Nucleus accumbens (tissue), 56 donors: ENCODE data around the gene TMEM178A.

Experiments used
- DNase-seq, 56 donors: peaks; one replicate each; lab custom pipeline; 2025; lab: John Stamatoyannopoulos, UW

Gene TMEM178A

DNA sequence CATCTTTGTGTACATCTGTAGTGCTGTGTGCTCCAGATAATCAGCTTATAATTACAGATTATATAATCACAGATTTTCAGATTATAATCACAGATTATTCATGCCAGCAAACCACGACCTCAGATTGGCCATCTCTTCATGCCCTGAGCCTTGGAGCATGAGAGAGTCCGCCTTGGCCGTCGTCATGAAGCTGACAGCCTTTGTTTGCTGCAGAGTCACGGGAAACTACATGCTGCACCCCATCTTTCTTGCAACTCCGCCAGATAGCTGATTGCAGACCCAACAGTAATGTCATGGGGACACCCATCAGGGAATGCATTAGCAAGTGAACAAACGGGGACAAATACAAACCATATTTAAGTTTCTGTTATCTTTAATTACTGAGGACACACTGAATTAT, 7.3 kb downstream of the TMEM178A start:
- no peak for DNase-seq

DNA sequence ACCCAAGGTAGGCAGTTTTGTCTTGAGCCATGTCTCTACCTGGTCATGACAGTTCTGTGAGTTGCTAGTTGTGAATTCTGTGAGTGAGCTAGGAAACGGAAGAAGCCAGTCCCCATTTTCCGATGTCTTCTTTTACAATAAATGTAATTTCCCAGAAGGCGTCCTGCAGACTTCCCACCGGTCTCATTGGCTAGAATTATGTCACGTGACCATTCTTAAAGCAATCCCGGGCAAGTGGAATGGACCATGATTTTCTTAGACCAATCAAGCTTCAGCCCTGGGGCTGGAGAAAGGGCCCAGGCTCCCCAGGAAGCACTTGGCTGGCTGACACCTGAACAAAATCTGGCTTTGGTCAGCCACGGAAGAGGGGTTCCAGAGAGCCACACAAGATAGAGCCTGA, 10.6 kb downstream of the TMEM178A start:
- DNase-seq, result no peak

DNA sequence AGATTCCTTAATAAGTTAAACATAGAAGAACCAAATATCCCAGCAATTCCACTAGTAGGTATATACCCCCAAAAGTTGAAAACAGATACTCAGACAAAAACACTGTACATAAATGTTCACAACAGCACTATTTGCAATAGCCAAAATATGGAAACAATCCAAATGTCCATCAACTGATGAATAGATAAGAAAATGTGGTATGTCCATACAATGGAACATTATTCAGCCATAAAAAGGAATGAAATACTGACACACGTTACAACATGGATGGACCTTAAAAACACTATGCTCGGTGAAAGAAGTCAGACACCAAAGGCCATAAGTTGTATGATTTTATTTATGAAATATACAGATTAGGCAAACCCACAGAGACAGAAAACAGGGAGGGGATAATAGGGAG, 12.5 kb downstream of the TMEM178A start:
- DNase-seq, result no peak

GRCh38 chr2:39679805-39680204, 14.1 kb downstream of the TMEM178A start:
- DNase-seq, result no peak

DNA sequence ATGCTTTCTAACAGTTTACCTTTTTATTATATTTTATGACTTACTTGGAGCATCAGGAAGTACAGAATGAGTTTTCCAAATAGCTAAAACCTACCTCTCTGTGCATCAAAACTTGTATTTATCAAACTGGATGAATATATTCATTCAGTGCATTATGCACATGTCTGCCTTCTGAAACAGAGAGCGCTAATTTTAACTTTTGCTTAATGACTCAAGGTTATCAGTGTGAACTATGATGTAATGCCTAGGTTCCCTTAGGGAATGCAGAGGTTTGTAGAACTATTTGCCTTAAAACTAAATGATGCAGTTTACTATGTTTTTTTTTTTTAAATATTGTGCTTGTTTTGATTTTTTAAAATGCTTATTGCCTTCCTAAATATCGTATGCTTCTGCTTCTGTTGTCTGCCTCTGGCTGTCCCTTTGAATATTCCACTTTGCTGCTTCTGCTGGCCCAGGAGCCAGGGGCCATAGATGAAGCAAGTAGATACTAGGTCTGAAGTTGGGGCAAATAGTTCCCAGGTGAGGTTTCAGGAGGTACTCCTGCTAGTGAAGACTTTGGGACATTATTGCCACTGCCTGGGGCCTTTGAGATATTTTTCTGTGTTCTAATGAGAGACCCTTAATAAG, 16.5 kb downstream of the TMEM178A start:
- DNase-seq, result no peak

DNA sequence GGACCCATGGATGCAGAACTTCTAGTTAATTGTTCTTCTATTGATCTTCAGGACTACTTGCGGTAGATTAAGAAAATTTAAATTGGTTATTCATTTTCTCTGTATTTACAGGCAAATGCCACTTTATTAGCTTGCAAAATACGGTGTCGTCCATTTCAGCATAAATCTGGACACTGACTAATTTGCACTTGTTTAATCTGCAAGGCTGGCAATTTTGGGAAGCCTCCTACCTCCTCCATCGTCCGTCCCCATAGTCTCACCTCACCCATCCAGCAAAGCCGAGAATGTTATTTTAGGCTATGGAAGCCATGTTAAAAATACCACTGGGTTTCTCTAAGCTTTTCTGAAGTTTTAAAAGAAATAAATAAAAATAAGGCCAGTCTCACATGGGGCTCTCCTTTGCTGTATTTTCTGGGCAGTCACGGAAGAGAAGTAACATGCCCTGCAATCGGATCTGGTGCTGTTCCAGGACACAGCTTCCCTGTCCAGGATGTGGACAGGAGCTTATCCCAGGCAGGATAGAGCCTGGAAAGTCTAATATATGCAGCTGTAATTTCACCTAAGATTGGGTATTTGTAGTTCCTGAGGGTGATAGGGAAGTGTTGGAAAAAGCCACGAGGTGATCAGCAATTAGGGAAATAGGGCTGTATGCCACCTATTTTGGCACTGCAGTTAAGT, 17.4 kb downstream of the TMEM178A start:
- no peak for DNase-seq

- DNase-seq, result no peak
Observed at GRCh38 chr2:39684464-39684863, 18.7 kb downstream of the TMEM178A start.

GRCh38 chr2:39685126-39685525, 19.4 kb downstream of the TMEM178A start:
- no peak for DNase-seq

DNA sequence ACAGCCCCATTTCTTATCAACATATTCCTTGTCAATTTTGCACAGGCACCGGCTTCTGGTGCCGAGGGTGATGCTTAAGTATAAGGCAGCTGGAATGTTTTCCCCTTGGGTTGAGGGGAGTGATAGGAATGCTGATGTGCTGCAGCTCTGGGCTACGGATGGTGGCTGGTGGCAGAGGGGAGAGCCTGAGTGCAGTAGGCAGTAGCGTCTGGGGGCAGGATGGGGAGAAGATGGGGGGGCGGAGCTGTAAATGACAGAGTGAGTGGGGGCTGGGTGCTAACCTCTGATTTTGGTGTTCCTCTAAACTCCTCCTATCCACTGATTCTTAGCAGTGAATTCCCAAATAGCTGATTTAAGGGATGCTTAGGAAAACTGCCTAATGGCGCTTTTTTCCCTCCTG, 20.7 kb downstream of the TMEM178A start:
- DNase-seq, result peak in 9 of 56 donors; percentile 14 to 39 (median 27)

GRCh38 chr2:39688181-39688580, 22.5 kb downstream of the TMEM178A start:
- DNase-seq, result no peak

DNA sequence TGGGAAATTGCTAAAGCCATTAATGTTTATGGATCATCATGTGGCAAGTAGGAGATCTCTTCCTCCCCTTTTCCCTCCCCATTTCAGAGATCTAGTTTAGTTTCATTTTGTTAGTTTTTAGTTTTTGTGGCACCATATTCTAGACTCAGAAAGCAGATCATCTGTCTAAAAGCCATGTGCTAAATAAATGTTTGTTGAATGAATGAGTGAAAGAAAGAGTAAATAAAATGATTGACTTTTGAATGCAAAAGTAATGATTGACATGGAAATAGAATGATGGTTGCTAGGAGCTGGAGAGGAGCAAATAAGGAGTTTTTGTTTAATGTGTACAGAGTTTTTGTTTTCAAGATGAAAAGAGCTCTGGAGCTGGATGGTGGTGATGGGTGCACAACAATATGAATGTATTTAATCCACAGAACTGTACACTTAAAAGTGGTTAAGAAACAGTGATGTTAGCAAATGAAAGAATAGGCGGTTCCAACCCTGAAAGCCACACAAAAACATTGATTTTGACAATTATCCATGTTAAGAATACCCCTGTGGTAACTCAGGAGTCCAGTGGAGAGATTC, 23.6 kb downstream of the TMEM178A start:
- no peak for DNase-seq

GRCh38 chr2:39689876-39690275, 24.2 kb downstream of the TMEM178A start:
- DNase-seq, result no peak

GRCh38 chr2:39693245-39693644, 27.5 kb downstream of the TMEM178A start:
- DNase-seq, result no peak

- DNase-seq, result no peak
Observed at GRCh38 chr2:39696101-39696553, 30.4 kb downstream of the TMEM178A start.

GRCh38 chr2:39696838-39697237, 31.1 kb downstream of the TMEM178A start:
- peak in 2 of 56 donors; percentile 2 to 13 for DNase-seq

GRCh38 chr2:39697454-39697853, 31.7 kb downstream of the TMEM178A start:
- peak in 6 of 56 donors; percentile 4 to 30 (median 16) for DNase-seq

- DNase-seq, result no peak
Observed at GRCh38 chr2:39701137-39701536, 35.4 kb downstream of the TMEM178A start.

GRCh38 chr2:39703181-39703872, 37.6 kb downstream of the TMEM178A start:
- no peak for DNase-seq

GRCh38 chr2:39704540-39704939, 38.8 kb downstream of the TMEM178A start:
- DNase-seq, result no peak

DNA sequence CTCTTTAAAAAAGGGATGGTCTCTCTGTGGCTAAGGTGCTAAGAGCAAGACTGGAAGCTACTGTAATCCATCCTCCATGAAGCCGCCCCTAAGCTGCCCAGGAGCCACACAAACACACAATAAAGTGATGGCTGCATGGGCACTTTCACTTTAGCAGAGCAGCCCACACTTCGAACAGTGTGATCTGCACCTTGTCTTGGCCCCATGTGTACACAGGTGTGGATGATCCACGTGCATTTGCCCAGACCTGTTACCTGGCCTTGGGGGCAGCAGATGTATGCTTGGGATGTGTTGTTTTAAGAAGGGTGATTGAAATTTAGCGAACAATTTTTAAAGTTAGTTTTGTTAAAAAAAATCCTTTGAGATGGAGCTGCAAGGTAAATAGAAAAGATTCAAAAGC, 39.9 kb downstream of the TMEM178A start:
- no peak for DNase-seq

GRCh38 chr2:39706312-39706711, 40.6 kb downstream of the TMEM178A start:
- DNase-seq, result no peak
